K562 (cell line): ENCODE results near the gene MXI1. TPM values are rescaled to one million over a fixed set of nuclear protein-coding genes. Genes with fewer than 3 reads are reported as not detected.
A peak's percentile ranks its signal among the peaks of the same experiment; 100 is the strongest.

Experiments
- CBX5 ChIP-seq: IDR thresholded peaks from 2 replicates; pipeline ENCODE4 v1.6.1; 2014; ENCODE audit warnings: low read depth, borderline replicate concordance
- FOXK1 ChIP-seq: sonication (generic); formaldehyde crosslinking; IDR thresholded peaks from 2 replicates; pipeline ENCODE4 v1.8.0; 2022; ENCODE audit warnings: missing genetic modification reagents, mild to moderate bottlenecking, borderline replicate concordance
- HIVEP1 ChIP-seq: fragments of 250-450 bp; sonication (Bioruptor Pico); IDR thresholded peaks from 2 replicates; pipeline ENCODE4 v1.4.0; 2020; ENCODE audit warnings: mild to moderate bottlenecking
- KAT2B ChIP-seq: IDR thresholded peaks from one replicate; pipeline ENCODE4 v1.6.1; 2012; ENCODE audit warnings: low read depth, mild to moderate bottlenecking, control low read depth, inconsistent platforms, low read length, moderate library complexity
- MEF2A ChIP-seq: IDR thresholded peaks from 2 replicates; pipeline ENCODE4 v1.6.1; 2011; ENCODE audit warnings: low read depth, mild to moderate bottlenecking, low read length, moderate library complexity; ENCODE audit not compliant: control insufficient read depth
- MYBL2 ChIP-seq, 2 experiments: fragments of 450-650 bp in 1 of 2; sonication (generic) in 1 of 2; formaldehyde crosslinking in 1 of 2; IDR thresholded peaks; 2 replicates each; pipeline versions ENCODE4 v1.6.1 to v1.8.1; 2017 to 2022; ENCODE audit warnings: borderline replicate concordance in 1 of 2, inconsistent platforms in 1 of 2, low read depth in 1 of 2, mild to moderate bottlenecking in 1 of 2, missing genetic modification reagents in 1 of 2, moderate library complexity in 1 of 2
- PHF21A ChIP-seq: fragments of 450-650 bp; IDR thresholded peaks from 2 replicates; pipeline ENCODE4 v1.6.1; 2017; ENCODE audit warnings: low read depth, borderline replicate concordance
- PML ChIP-seq: IDR thresholded peaks from 2 replicates; pipeline ENCODE4 v1.6.1; 2012; ENCODE audit warnings: low read length, inconsistent platforms
- PURB ChIP-seq: sonication (generic); formaldehyde crosslinking; IDR thresholded peaks from 2 replicates; pipeline ENCODE4 v1.9.0; 2021; ENCODE audit warnings: low read depth, mild to moderate bottlenecking, missing genetic modification reagents
- SMAD3 ChIP-seq: fragments of 450-650 bp; formaldehyde crosslinking; conservative IDR thresholded peaks from 2 replicates; pipeline ENCODE4 v1.4.0; 2020; ENCODE audit warnings: mild to moderate bottlenecking
- ZNF140 ChIP-seq: fragments of 250-450 bp; sonication (Bioruptor Pico); IDR thresholded peaks from 2 replicates; pipeline ENCODE4 v1.8.0; 2021; ENCODE audit warnings: moderate library complexity, mild to moderate bottlenecking, inconsistent platforms
- ZNF668 ChIP-seq: fragments of 250-450 bp; sonication (Bioruptor Pico); IDR thresholded peaks from 2 replicates; pipeline ENCODE4 v1.8.0; 2022; ENCODE audit warnings: mild to moderate bottlenecking, inconsistent platforms
- ZNF717 ChIP-seq: fragments of 250-450 bp; sonication (Bioruptor Pico); IDR thresholded peaks from 2 replicates; pipeline ENCODE4 v1.5.0; 2021
- polyA plus RNA-seq, 8 experiments: library from polyadenylated mRNA; depleted of rRNA in 4 of 8; stranded (reverse) in 5 of 8; unstranded in 3 of 8; fragments of >200 nt; fragmentation: Nextera tagmentation in 2 of 8; fragmentation: Illumina TruSeq in 1 of 8; extraction: Ambion mirVana in 2 of 8; extraction: Trizol in 1 of 8; gene quantifications; 2 replicates each; pipeline versions ENCODE4 v1.2.1 to v1.2.3, GENCODE V29; 2011 to 2014; ENCODE audit warnings: inconsistent platforms in 1 of 8, missing spikeins in 1 of 8
- total RNA-seq, 7 experiments: library from RNA; depleted of rRNA in 6 of 7; stranded (reverse); fragments of >200 nt in 6 of 7; fragmentation: Illumina TruSeq in 2 of 7; extraction: Trizol in 2 of 7; gene quantifications; 2 replicates each; pipeline versions ENCODE4 v1.2.1 to v1.2.3, GENCODE V29; 2011 to 2021; ENCODE audit warnings: low replicate concordance in 1 of 7
- TF ChIP-seq, protein P1 (sequence below): sonication (generic); formaldehyde crosslinking; IDR thresholded peaks from 2 replicates; pipeline ENCODE4 v1.8.1; 2023; ENCODE audit warnings: mild to moderate bottlenecking, missing genetic modification reagents
- TF ChIP-seq, protein P2 (sequence below): fragments of 250-450 bp; sonication (Bioruptor Pico); IDR thresholded peaks from 2 replicates; pipeline ENCODE4 v1.5.0; 2021; ENCODE audit warnings: mild to moderate bottlenecking, moderate library complexity
- TF ChIP-seq, protein P3 (sequence below): fragments of 450-650 bp; conservative IDR thresholded peaks from 2 replicates; pipeline ENCODE4 v1.6.1; 2016; ENCODE audit warnings: missing genetic modification characterization, low read depth, mild to moderate bottlenecking, control low read depth, missing compliant biosample characterization
- TF ChIP-seq, protein P4 (sequence below): fragments of 450-650 bp; formaldehyde crosslinking; IDR thresholded peaks from 2 replicates; pipeline ENCODE4 v1.4.0; 2020; ENCODE audit warnings: mild to moderate bottlenecking, moderate library complexity

MXI1 gene
- total and polyA plus RNA-seq, 9 of the 15 experiments (the other 6 are each of a cell fraction or from before 2014, with no cell fraction given) = 9.1 to 23.7 (median 14.8) TPM

DNA sequence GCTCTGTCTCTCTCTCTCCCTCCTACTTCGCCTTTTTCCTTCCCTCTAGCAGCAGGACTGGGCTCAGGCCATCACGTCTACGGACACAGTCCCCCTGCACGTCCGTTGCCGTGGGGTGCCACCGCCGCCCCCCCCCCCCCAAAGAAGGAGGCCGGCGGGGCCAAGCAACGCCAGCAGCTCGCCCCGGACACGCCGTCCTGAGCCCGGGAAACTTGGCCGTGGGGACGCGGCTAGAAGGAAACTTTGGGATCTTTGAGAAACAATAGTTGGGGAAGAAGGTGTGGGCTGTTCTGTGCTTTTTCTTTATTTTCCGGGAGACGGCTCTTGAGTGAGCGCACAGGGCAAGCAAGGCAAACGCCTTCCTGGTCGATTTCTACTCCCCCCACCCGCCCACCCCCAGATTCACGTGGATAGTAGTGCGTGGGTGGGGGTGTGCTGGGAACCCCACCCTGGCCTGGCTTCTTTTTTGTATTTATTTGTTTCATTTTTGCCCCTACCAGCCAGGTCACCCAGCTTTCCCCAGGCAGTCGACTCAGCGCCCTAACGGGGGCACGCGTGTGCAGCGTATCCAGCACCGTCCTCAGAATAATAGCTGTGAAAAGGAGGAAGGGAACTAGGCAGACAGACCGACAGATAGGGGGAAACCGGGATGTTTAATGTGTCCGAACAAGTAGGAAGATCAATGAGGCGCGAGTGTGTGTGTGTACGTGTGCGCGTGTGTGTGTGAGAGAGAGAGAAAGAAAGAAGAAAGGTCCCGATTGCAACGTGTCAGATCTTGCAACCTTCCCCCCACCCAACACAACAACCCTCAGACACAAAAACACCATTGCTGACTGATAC lies 1.4 kb downstream of the MXI1 start (continued):
- TF ChIP-seq PHF21A (peak; percentile 95), ZNF668 (CRISPR knock-in tag) (no peak), MEF2A (no peak), HIVEP1 (CRISPR knock-in tag) (no peak), PURB (no peak), KAT2B (no peak), SMAD3 (CRISPR knock-in tag) (no peak), ZNF140 (no peak), PML (no peak), CBX5 (no peak), ZNF717 (CRISPR knock-in tag) (no peak), MYBL2 (IDR thresholded peaks at IDR 0.05; ENCODE audit: low read depth) (no peak), MYBL2 (CRISPR knock-in tag; IDR thresholded peaks at IDR 0.05; ENCODE audit: borderline replicate concordance) (no peak), FOXK1 (CRISPR knock-in tag) (0 out of 2 replicates have a peak, but pooled peaks have one; percentile 46)
- TF ChIP-seq, protein P1, sequence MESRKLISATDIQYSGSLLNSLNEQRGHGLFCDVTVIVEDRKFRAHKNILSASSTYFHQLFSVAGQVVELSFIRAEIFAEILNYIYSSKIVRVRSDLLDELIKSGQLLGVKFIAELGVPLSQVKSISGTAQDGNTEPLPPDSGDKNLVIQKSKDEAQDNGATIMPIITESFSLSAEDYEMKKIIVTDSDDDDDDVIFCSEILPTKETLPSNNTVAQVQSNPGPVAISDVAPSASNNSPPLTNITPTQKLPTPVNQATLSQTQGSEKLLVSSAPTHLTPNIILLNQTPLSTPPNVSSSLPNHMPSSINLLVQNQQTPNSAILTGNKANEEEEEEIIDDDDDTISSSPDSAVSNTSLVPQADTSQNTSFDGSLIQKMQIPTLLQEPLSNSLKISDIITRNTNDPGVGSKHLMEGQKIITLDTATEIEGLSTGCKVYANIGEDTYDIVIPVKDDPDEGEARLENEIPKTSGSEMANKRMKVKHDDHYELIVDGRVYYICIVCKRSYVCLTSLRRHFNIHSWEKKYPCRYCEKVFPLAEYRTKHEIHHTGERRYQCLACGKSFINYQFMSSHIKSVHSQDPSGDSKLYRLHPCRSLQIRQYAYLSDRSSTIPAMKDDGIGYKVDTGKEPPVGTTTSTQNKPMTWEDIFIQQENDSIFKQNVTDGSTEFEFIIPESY (CRISPR knock-in tag) = no peak
- TF ChIP-seq, protein P2, sequence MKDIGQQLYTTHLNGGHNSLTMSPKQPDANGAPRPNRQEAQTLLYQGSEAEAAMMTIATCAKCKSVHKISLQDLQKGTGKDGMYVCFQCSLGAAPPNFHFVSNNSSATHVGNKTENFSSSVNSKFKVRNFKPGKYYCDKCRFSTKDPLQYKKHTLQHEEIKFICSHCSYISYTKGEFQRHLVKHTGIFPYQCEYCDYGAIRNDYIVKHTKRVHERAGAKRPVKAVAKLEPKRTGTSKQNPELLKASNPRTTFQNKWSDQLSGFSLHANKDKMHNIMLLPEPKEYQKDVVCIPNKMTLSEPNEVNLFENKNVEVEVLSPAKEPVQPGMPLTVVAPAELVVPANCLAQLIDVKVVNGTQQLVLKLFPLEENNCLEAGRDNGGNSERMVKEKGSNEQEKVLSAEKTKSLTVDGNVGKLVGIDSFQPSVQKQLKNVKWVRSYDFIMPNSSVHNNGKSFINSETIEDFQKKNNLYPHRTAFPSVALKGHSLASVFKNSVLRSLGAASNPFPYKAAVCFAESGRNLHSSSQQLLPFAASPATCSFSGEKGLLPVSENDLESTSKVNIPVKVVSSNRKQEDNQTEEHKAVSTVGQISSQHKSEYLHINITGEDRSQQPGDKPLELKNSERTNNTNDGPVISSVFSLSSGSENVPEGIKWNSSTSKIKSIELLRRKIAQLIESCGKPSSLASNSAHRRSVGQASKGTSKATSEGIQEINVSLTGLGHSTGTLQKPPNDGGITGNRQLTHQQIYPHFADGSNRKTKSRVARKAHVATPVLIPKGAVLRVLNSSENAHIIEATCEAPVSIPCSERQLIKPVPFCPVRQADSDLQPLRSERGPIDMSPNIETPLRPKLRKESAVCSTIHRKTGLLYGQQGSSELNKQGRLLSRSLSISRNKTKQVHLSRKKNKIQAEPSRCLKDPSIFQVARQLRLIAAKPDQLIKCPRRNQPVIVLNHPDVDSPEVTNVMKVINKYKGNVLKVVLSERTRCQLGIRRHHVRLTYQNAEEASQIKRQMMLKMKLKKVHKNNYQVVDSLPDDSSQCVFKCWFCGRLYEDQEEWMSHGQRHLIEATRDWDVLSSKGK (CRISPR knock-in tag) = no peak
- TF ChIP-seq, protein P3, sequence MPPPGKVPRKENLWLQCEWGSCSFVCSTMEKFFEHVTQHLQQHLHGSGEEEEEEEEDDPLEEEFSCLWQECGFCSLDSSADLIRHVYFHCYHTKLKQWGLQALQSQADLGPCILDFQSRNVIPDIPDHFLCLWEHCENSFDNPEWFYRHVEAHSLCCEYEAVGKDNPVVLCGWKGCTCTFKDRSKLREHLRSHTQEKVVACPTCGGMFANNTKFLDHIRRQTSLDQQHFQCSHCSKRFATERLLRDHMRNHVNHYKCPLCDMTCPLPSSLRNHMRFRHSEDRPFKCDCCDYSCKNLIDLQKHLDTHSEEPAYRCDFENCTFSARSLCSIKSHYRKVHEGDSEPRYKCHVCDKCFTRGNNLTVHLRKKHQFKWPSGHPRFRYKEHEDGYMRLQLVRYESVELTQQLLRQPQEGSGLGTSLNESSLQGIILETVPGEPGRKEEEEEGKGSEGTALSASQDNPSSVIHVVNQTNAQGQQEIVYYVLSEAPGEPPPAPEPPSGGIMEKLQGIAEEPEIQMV (tag) = no peak
- TF ChIP-seq, protein P4, sequence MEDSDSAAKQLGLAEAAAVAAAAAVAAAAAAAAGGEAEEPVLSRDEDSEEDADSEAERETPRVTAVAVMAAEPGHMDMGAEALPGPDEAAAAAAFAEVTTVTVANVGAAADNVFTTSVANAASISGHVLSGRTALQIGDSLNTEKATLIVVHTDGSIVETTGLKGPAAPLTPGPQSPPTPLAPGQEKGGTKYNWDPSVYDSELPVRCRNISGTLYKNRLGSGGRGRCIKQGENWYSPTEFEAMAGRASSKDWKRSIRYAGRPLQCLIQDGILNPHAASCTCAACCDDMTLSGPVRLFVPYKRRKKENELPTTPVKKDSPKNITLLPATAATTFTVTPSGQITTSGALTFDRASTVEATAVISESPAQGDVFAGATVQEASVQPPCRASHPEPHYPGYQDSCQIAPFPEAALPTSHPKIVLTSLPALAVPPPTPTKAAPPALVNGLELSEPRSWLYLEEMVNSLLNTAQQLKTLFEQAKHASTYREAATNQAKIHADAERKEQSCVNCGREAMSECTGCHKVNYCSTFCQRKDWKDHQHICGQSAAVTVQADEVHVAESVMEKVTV = no peak
